DMS53 treated with DMSO at 0.1 percent for 48 hours (cell line): ENCODE results near the gene RNF31.
"Not testable (repeated sequence)": the region's sequence is repeated elsewhere in the genome, so short reads cannot be mapped to it uniquely, and the experiment has no call there.

Source experiments
- DNase-seq: peaks from one replicate; lab custom pipeline; 2025; ENCODE audit not compliant: unreplicated experiment; lab: John Stamatoyannopoulos, UW

Gene RNF31

GRCh38 chr14:24146978-24147760 is at the start of gene RNF31:
Gene RNF31 (plus strand): TSS chr14:24147498. CDS start chr14:24147699, 201 bp downstream.
- DNase-seq: peak; percentile 94

DNA sequence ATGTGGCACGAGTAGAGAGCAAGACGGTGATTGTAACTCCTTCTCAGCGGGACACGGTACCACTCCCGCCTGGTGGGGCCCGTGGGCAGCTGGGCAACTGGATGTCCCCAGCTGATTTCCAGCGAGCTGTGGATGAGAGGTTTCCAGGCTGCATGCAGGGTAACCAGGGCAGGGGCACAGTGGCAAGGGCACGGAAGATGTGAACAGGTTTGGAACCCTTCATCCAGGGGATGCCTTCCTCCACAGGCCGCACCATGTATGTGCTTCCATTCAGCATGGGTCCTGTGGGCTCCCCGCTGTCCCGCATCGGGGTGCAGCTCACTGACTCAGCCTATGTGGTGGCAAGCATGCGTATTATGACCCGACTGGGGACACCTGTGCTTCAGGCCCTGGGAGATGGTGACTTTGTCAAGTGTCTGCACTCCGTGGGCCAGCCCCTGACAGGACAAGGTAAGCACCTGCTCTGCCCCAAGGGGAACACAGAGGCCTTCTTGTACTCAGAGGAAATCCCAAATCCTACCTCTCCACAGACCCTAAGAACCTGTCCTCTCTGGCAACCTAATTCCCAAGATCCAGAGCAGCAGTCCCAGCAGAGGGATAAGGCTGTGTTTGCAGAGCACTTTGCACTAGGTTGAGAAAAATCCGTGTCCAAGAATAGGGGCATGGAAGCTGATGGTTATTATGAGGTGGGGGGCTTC is 48.9 kb upstream of the RNF31 start:
- DNase-seq: no peak

GRCh38 chr14:24098927-24099813 is 48.1 kb upstream of the RNF31 start:
- no peak for DNase-seq

DNA sequence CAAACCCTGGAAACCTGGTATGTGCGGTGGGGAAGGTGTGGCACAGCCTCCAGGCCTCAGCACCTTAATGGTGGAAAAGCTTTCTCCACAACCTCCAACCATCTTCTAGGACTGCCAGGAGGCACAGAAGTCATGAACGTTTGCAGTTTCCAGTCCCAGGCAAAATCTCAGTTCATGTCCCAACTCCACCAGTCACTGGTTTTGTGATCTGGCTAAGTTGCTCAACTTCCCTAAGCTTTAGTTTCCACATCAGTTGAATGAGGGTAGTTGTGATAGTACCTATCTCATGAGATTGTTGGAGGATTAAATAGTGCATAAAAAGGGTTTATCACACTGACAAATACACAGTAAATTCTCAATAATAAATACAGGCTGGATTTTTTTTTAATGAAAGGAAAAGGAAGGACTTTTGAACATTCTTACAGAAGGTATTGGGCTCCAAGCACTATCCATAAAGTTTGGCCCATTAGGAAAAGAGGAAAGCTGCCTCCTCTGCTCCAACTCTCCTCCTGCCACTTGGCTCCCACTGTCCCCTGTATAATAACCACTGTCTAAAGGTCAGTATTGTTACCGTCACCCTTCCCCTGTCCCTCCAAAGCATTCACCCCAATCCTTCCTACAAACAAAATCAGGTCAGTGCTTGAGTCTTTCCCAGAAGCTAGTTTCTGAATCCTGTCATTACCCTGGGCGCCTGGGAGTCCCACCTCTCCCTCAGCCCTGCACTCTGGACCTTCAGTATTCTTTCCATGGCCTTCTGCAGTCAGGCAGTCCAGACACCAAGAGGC is 46.9 kb upstream of the RNF31 start:
- DNase-seq: no peak

DNA sequence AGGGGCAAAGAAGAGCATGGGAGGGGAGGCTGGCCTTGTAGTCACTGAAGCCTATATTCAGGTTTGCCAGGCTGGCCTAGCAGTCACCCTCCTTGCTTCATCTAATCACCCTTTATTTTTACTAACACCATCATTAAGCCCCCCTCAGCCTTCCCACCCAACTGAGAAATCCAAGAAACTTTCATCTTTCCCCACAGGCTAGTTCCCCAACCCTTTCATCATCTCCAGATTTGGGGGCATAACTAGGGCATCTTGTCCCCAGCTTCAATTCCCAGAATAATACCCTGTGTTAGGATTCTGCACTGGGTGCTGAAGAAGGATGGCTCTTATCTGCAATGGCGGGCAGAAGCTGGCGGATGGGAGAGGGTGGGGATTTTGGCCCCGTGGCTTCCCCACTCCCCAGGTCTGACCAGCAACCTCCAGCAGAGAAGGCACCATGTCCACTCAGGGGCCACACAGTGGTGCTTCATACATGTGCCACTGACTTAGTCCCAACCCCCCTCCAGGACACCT is 46.3 kb upstream of the RNF31 start:
- no peak for DNase-seq

DNA sequence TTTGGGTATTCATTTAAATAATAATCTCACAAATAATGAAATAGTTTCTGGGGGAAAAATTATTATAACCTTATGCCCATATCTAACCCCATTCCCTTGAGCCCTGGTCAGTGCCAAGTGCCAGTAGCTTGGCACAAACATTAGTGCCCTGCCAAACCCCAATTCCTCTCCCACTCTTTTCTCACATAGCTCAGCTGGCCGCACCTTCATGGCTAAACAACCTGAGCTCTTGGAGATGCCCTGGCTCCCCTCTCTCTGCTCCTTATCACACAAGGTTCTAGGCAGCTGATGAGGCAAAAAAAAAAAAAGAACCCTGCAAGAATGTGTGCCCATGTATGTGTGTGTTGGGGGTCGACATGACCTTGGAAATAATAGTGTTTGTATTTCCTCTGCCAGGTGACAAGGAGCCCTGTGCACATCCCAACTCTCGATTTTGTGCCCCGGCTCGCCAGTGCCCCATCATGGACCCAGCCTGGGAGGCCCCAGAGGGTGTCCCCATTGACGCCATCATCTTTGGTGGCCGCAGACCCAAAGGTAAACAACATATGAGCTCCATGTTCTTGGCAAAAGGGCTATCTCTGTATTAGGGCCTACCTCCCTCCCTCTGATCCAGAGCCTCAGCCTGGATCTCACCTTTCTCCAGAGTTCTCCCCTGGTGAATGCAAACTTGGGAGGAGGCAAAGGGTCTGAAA is 44.8 kb upstream of the RNF31 start:
- no peak for DNase-seq

- no peak for DNase-seq
These were observed 43.8 kb upstream of the RNF31 start for GRCh38 chr14:24103451-24103850.

- not testable (repeated sequence) for DNase-seq
These were observed 41.6 kb upstream of the RNF31 start for GRCh38 chr14:24105609-24106239.

DNA sequence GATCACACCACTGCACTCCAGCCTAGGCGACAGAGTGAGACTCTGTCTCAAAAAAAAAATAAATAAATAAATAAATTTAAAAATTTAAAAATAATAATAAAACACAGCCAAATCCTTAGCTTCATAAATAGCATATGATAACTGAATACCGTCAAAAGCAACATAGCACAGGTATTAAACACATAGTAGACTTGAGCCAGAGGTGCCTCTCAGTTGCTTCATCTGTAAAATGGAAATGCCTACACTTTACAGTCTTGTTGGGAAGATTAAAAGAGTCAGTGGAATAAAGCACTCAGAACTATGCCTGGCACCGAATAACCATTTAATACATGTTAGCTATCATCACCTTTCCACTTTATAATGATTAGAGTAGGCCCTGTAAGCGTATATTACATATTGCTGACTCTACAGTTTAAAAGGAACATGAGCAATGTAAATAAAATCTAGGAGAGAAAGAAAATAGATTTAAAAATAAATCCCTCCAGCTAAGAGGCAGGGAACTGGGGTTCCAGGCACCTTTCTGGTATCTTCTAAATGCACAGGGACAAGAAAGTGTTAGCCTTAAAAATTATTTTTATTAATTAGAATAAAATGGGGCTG is 40.5 kb upstream of the RNF31 start:
- DNase-seq: no peak

GRCh38 chr14:24108336-24108874 is 38.9 kb upstream of the RNF31 start:
- no peak for DNase-seq

- DNase-seq: no peak
These were observed 37.2 kb upstream of the RNF31 start for GRCh38 chr14:24110060-24110459.

DNA sequence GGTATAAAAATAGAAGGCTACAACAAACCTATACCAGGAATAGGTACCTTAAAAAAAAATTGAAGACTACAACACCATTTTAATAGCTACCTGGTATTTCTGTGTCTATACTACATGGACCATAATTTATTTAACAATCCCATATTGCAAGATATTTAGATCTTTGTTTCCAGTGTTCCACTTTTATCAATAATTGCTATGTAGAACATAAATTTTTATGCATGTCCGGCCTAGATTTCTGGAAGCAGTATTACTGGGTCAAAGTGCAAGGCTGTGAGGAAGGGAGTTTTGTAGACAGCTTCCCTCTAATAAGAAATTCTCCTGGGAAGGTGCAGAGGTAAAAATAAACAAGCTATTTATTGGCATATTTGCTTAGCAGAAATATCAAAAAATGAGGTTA is 36.8 kb upstream of the RNF31 start:
- no peak for DNase-seq

DNA sequence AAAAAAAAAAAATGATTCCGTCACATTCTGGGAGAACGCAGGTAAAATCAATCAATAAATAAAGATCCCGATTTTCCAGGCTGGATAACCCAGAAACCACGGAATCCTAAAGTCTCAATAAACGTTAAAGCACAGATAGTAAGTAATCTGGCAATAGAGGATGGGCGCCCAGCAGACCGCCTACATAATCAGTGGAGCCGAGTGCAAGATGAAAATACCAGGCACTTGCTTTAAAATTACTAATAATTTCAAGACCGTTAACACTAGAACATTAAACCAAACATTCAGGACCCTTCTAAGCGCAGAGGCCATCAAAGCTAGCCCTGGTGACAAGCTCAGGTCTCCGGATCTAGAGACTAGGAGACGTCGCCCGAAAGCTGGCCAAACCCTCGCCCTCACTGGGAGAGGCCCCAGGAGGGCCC is 33.9 kb upstream of the RNF31 start:
- no peak for DNase-seq

- DNase-seq: peak; percentile 73
These were observed 33.3 kb upstream of the RNF31 start for GRCh38 chr14:24113801-24114531.

- DNase-seq: peak; percentile 96
These were observed 32.5 kb upstream of the RNF31 start, which contains the start of the genes DCAF11 and NRL for GRCh38 chr14:24114532-24115421. Gene DCAF11 (plus strand): TSS chr14:24114777. CDS start chr14:24115595, 818 bp downstream. Gene NRL (minus strand): TSS chr14:24114949. CDS start chr14:24082848, 32,101 bp downstream.

GRCh38 chr14:24115422-24116127 is 31.7 kb upstream of the RNF31 start:
- no peak for DNase-seq
